H1 (cell line): Measurements from ENCODE around the gene CCDC127. TPM values are rescaled to one million over a fixed set of nuclear protein-coding genes. Genes with fewer than 3 reads are reported as not detected.
"Not testable (repeated sequence)": the region's sequence is repeated elsewhere in the genome, so short reads cannot be mapped to it uniquely, and the experiment has no call there.

Experiments used
- CTCF ChIA-PET: fragments of 300-600 bp; sonication (Branson Sonifier 250); formaldehyde crosslinking; loops from one replicate; lab custom pipeline; 2021; ENCODE audit not compliant: partially characterized antibody; lab: Charles Lee
- POLR2A ChIA-PET: fragments of 300-600 bp; sonication (Branson Sonifier 250); formaldehyde crosslinking; loops from one replicate; lab custom pipeline; 2021; ENCODE audit warnings: inconsistent platforms; ENCODE audit not compliant: partially characterized antibody; lab: Charles Lee
- DNase-seq, 2 experiments: peaks; one replicate each; pipeline versions ENCODE4 v3.0.0 to v3.0.0-alpha.2; 2010 to 2022; ENCODE audit warnings: low spot score in 2 of 2, low read depth in 1 of 2, mixed read lengths in 1 of 2
- FAIRE-seq: peaks from 2 replicates; lab custom pipeline; 2011; peaks lifted over from hg19 to GRCh38; lab: Jason Lieb, UNC
- H2AFZ ChIP-seq: 2 replicates; pipeline ENCODE4 v1.8.1; 2012; ENCODE audit warnings: low read length, inconsistent platforms
- H2AK5ac ChIP-seq: 2 replicates; pipeline ENCODE4 v1.6.1; 2013; ENCODE audit warnings: low read depth, low read length
- H2BK120ac ChIP-seq: replicated peaks from 2 replicates; pipeline ENCODE3; 2013; ENCODE audit warnings: low read depth, low read length, inconsistent platforms
- H2BK12ac ChIP-seq: 2 replicates; pipeline ENCODE4 v1.6.1; 2013; ENCODE audit warnings: low read depth, low read length
- H2BK15ac ChIP-seq: 2 replicates; pipeline ENCODE4 v1.6.1; 2013; ENCODE audit warnings: low read length
- H2BK20ac ChIP-seq: 2 replicates; pipeline ENCODE4 v1.6.1; 2013; ENCODE audit warnings: low read length
- H2BK5ac ChIP-seq: 2 replicates; pipeline ENCODE4 v1.6.1; 2013; ENCODE audit warnings: low read depth, low read length
- H3K14ac ChIP-seq: 2 replicates; pipeline ENCODE4 v1.6.1; 2013; ENCODE audit warnings: inconsistent platforms; ENCODE audit not compliant: insufficient read length
- H3K18ac ChIP-seq: 2 replicates; pipeline ENCODE4 v1.6.1; 2013; ENCODE audit warnings: low read length; ENCODE audit errors: extremely low read depth
- H3K23ac ChIP-seq: 2 replicates; pipeline ENCODE4 v1.6.1; 2013; ENCODE audit warnings: inconsistent platforms; ENCODE audit not compliant: insufficient read length
- H3K23me2 ChIP-seq: 2 replicates; pipeline ENCODE4 v1.6.1; 2013; ENCODE audit warnings: low read depth, low read length
- H3K27ac ChIP-seq: 2 replicates; pipeline ENCODE4 v1.6.1; 2011; ENCODE audit warnings: low read depth, low read length, inconsistent platforms
- H3K27me3 ChIP-seq, 4 experiments: replicated peaks in 1 of 4; 1 replicate in 1 of 4; 2 replicates in 3 of 4; pipeline versions ENCODE4 v1.6.1 to v1.8.1; 2011 to 2013; ENCODE audit warnings: low read length in 3 of 4, mild to moderate bottlenecking in 3 of 4, inconsistent platforms in 2 of 4, mixed read lengths in 2 of 4, moderate library complexity in 1 of 4; ENCODE audit not compliant: control insufficient read depth in 3 of 4, insufficient read depth in 3 of 4; ENCODE audit errors: extremely low read depth in 1 of 4
- H3K36me3 ChIP-seq, 4 experiments: 2 replicates each; pipeline versions ENCODE4 v1.6.1 to v1.8.1; 2011 to 2013; ENCODE audit warnings: mild to moderate bottlenecking in 4 of 4, low read length in 3 of 4, moderate library complexity in 2 of 4, control low read depth in 1 of 4, inconsistent platforms in 1 of 4; ENCODE audit not compliant: insufficient read depth in 4 of 4, control insufficient read depth in 2 of 4
- H3K4ac ChIP-seq: replicated peaks from 2 replicates; pipeline ENCODE3; 2013; ENCODE audit warnings: low read length, low read depth, mixed read lengths, inconsistent platforms; ENCODE audit not compliant: insufficient read length
- H3K4me1 ChIP-seq, 4 experiments: replicated peaks in 1 of 4; 1 replicate in 1 of 4; 2 replicates in 3 of 4; pipeline versions ENCODE4 v1.6.1 to v1.8.1; 2011 to 2013; ENCODE audit warnings: low read length in 3 of 4, inconsistent platforms in 2 of 4, mixed read lengths in 1 of 4; ENCODE audit not compliant: insufficient read depth in 4 of 4, control insufficient read depth in 3 of 4
- H3K4me2 ChIP-seq, 2 experiments: 2 replicates each; pipeline versions ENCODE4 v1.6.1 to v1.8.1; 2011 to 2013; ENCODE audit warnings: low read depth in 2 of 2, low read length in 2 of 2, control low read depth in 1 of 2, inconsistent platforms in 1 of 2, mild to moderate bottlenecking in 1 of 2; ENCODE audit not compliant: insufficient read depth in 1 of 2
- H3K4me3 ChIP-seq, 4 experiments: fragments of 200-600, 300-600 bp in 1 of 4; sonication (generic), shearing (Covaris generic), sonication (Bioruptor Twin) in 1 of 4; 2 replicates each; pipeline versions ENCODE4 v1.5.1 to v1.8.1; 2011 to 2016; ENCODE audit warnings: low read length in 4 of 4, low read depth in 3 of 4, control low read depth in 2 of 4, inconsistent platforms in 2 of 4, mild to moderate bottlenecking in 2 of 4, mixed read lengths in 1 of 4, moderate library complexity in 1 of 4; ENCODE audit not compliant: insufficient read depth in 2 of 4; ENCODE audit errors: extremely low read depth in 1 of 4
- H3K56ac ChIP-seq: replicated peaks from 2 replicates; pipeline ENCODE3; 2013; ENCODE audit warnings: low read depth, mild to moderate bottlenecking, mixed read lengths, low read length, inconsistent platforms; ENCODE audit not compliant: insufficient read length
- H3K79me1 ChIP-seq: 2 replicates; pipeline ENCODE4 v1.6.1; 2013; ENCODE audit warnings: low read depth, low read length, control low read depth
- H3K79me2 ChIP-seq, 2 experiments: 2 replicates each; pipeline versions ENCODE4 v1.6.1 to v1.8.1; 2012 to 2013; ENCODE audit warnings: low read length in 2 of 2, mild to moderate bottlenecking in 2 of 2, inconsistent platforms in 1 of 2; ENCODE audit not compliant: insufficient read depth in 2 of 2, control insufficient read depth in 1 of 2
- H3K9ac ChIP-seq, 4 experiments: replicated peaks in 1 of 4; 1 replicate in 1 of 4; 2 replicates in 3 of 4; pipeline versions ENCODE4 v1.6.1 to v1.8.1; 2011 to 2013; ENCODE audit warnings: low read depth in 3 of 4, low read length in 3 of 4, control low read depth in 2 of 4, mild to moderate bottlenecking in 2 of 4, moderate library complexity in 2 of 4, inconsistent platforms in 1 of 4; ENCODE audit errors: extremely low read depth in 1 of 4
- H3K9me3 ChIP-seq, 2 experiments: 2 replicates each; pipeline versions ENCODE4 v1.6.1 to v1.8.1; 2012 to 2013; ENCODE audit warnings: mild to moderate bottlenecking in 2 of 2, moderate library complexity in 2 of 2, control low read depth in 1 of 2, inconsistent platforms in 1 of 2, low read depth in 1 of 2, low read length in 1 of 2, mixed read lengths in 1 of 2; ENCODE audit not compliant: insufficient read depth in 2 of 2
- H4K20me1 ChIP-seq, 2 experiments: replicated peaks in 1 of 2; 2 replicates each; pipeline versions ENCODE3 to v1.8.1; 2011 to 2013; ENCODE audit warnings: inconsistent platforms in 2 of 2, low read length in 2 of 2, mild to moderate bottlenecking in 1 of 2; ENCODE audit not compliant: insufficient read depth in 2 of 2, control insufficient read depth in 1 of 2
- H4K5ac ChIP-seq: 2 replicates; pipeline ENCODE4 v1.6.1; 2013; ENCODE audit warnings: low read length, low read depth, mixed read lengths, inconsistent platforms; ENCODE audit not compliant: insufficient read length
- H4K8ac ChIP-seq: 2 replicates; pipeline ENCODE4 v1.8.0; 2013; ENCODE audit warnings: mild to moderate bottlenecking, moderate library complexity, low read length, inconsistent platforms; ENCODE audit not compliant: insufficient read depth; ENCODE audit errors: extremely low read depth
- H4K91ac ChIP-seq: replicated peaks from 2 replicates; pipeline ENCODE3; 2013; ENCODE audit warnings: low read length, mixed read lengths, inconsistent platforms; ENCODE audit not compliant: insufficient read length
- WGBS, 2 experiments: shearing (Covaris generic) in 1 of 2; methylation state at CpG; one replicate each; pipeline versions ENCODE4 v1.1.6 to v1.1.7; 2013 to 2015; ENCODE audit warnings: low lambda C conversion rate in 2 of 2, mixed read lengths in 2 of 2, inconsistent platforms in 1 of 2, low coverage in 1 of 2, missing lambda C conversion rate in 1 of 2; ENCODE audit not compliant: insufficient replicate concordance in 2 of 2, insufficient coverage in 1 of 2, insufficient read length in 1 of 2; ENCODE audit errors: extremely low coverage in 1 of 2, missing lambda C conversion rate in 1 of 2; 5-methylcytosine and 5-hydroxymethylcytosine counted together
- polyA plus RNA-seq, 7 experiments: library from polyadenylated mRNA; depleted of rRNA in 3 of 7; stranded (reverse) in 5 of 7; unstranded in 2 of 7; fragments of >200 nt in 5 of 7; fragments of 200-250 nt in 2 of 7; gene quantifications; 1 replicate in 5 of 7; 2 replicates in 1 of 7; 4 replicates in 1 of 7; pipeline versions ENCODE4 v1.2.1 to v1.2.3, GENCODE V29; 2011 to 2013; ENCODE audit warnings: missing spikeins in 2 of 7, mixed read lengths in 2 of 7
- total RNA-seq: library from RNA; stranded (reverse); fragmentation: NEBNext Ultra II Directional; extraction: Animal tissue kit (Norgen Biotek cat#: 25700); gene quantifications from 2 replicates; pipeline ENCODE4 v1.2.1, GENCODE V29; 2021

The CCDC127 gene
- total and polyA plus RNA-seq, 2 of the 8 experiments (the other 6 are each of a cell fraction or from before 2014, with no cell fraction given): 2.9 to 8.0 TPM

GRCh38 chr5:266311-267026, 48.5 kb upstream of the CCDC127 start:
- POLR2A ChIA-PET, H3K18ac ChIP-seq, H3K27me3 ChIP-seq, H2BK15ac ChIP-seq, H3K4ac ChIP-seq, FAIRE-seq, H3K79me1 ChIP-seq, CTCF ChIA-PET, H2BK20ac ChIP-seq, H3K23ac ChIP-seq, H2BK120ac ChIP-seq, H3K79me2 ChIP-seq, H3K4me1 ChIP-seq, H2AK5ac ChIP-seq, H4K5ac ChIP-seq, H2BK12ac ChIP-seq, H4K8ac ChIP-seq, H3K9ac ChIP-seq, H3K27ac ChIP-seq, H3K9me3 ChIP-seq, H3K23me2 ChIP-seq, H3K14ac ChIP-seq, H2AFZ ChIP-seq, H4K20me1 ChIP-seq, H3K56ac ChIP-seq, H2BK5ac ChIP-seq, H4K91ac ChIP-seq, H3K4me3 ChIP-seq, H3K4me2 ChIP-seq, DNase-seq: not testable (repeated sequence)
- WGBS, 2 experiments: 95% methylated on average over 19 of the region's 19 CpGs; no CpG with 5 or more reads in 1 of the 2 experiments
- H3K36me3 ChIP-seq: peaks cover 2 to 10% (median 6%) of the 10 kb centered on the region in 4 experiments; a peak in 6 of 8 replicates
